MM.1S (cell line): ENCODE results near the gene MPP3.

Experiments used
- CTCF ChIP-seq: fragments of 300-600 bp; sonication (generic); IDR thresholded peaks from 2 replicates; pipeline ENCODE4 v1.5.1; 2016; ENCODE audit warnings: antibody characterized with exemption, low read length, mixed read lengths
- EZH2phosphoT487 ChIP-seq: fragments of 300-600 bp; sonication (generic); IDR thresholded peaks from 2 replicates; pipeline ENCODE4 v1.6.1; 2018; ENCODE audit warnings: antibody characterized with exemption, low read length

- no peak for TF ChIP-seq CTCF
- no peak for TF ChIP-seq EZH2phosphoT487
Observed at GRCh38 chr17:43758497-43759174, 74.3 kb downstream of the MPP3 start, which contains the start of gene SOST.
